Liver (tissue), 9 donors: Measurements from ENCODE around the gene PSME2. TPM values are rescaled to one million over a fixed set of nuclear protein-coding genes. Genes with fewer than 3 reads are reported as not detected.

Experiments
- DNase-seq: peaks from one replicate; pipeline ENCODE4 v3.0.0-alpha.2; 2017; ENCODE audit warnings: low spot score
- H3K27ac ChIP-seq, 2 donors: one replicate each; pipeline ENCODE4 v1.7.0; 2013; ENCODE audit warnings: inconsistent platforms in 2 of 2, low read length in 2 of 2, control low read depth in 1 of 2, low read depth in 1 of 2, mild to moderate bottlenecking in 1 of 2
- H3K27me3 ChIP-seq, 4 donors: one replicate each; pipeline versions ENCODE4 v1.6.1 to v1.7.0; 2013; ENCODE audit warnings: low read length in 3 of 4, inconsistent platforms in 1 of 4, mild to moderate bottlenecking in 1 of 4, moderate library complexity in 1 of 4; ENCODE audit not compliant: control insufficient read depth in 4 of 4, insufficient read depth in 4 of 4
- H3K36me3 ChIP-seq, 4 donors: one replicate each; pipeline versions ENCODE4 v1.6.1 to v1.7.0; 2013; ENCODE audit warnings: low read length in 3 of 4, mild to moderate bottlenecking in 3 of 4, low read depth in 1 of 4, moderate library complexity in 1 of 4; ENCODE audit not compliant: control insufficient read depth in 4 of 4, insufficient read depth in 3 of 4
- H3K4me1 ChIP-seq, 4 donors: one replicate each; pipeline versions ENCODE4 v1.6.1 to v1.7.0; 2013; ENCODE audit warnings: low read length in 3 of 4, mild to moderate bottlenecking in 3 of 4, moderate library complexity in 1 of 4; ENCODE audit not compliant: control insufficient read depth in 4 of 4, insufficient read depth in 4 of 4
- H3K4me3 ChIP-seq, 3 donors: one replicate each; pipeline versions ENCODE4 v1.6.1 to v1.7.0; 2013; ENCODE audit warnings: low read length in 3 of 3, control low read depth in 1 of 3, low read depth in 1 of 3, mild to moderate bottlenecking in 1 of 3
- H3K9ac ChIP-seq, 2 donors: one replicate each; pipeline ENCODE4 v1.7.0; 2013; ENCODE audit warnings: low read length in 2 of 2, mild to moderate bottlenecking in 2 of 2, moderate library complexity in 2 of 2, control low read depth in 1 of 2, low read depth in 1 of 2
- H3K9me3 ChIP-seq, 4 donors: one replicate each; pipeline versions ENCODE4 v1.6.1 to v1.7.0; 2013; ENCODE audit warnings: low read length in 3 of 4; ENCODE audit not compliant: control insufficient read depth in 4 of 4
- EGR1 ChIP-seq, 2 donors: IDR thresholded peaks; 2 replicates each; pipeline ENCODE4 v1.6.1; 2016 to 2018; ENCODE audit warnings: antibody characterized with exemption in 2 of 2, low read depth in 2 of 2
- GABPA ChIP-seq, 2 donors: IDR thresholded peaks in 1 of 2; conservative IDR thresholded peaks in 1 of 2; 2 replicates each; pipeline ENCODE4 v1.6.1; 2016; ENCODE audit warnings: antibody characterized with exemption in 2 of 2, mild to moderate bottlenecking in 1 of 2, moderate library complexity in 1 of 2
- HNF4A ChIP-seq, 2 donors: conservative IDR thresholded peaks; 2 replicates each; pipeline ENCODE4 v1.6.1; 2016; ENCODE audit warnings: antibody characterized with exemption in 2 of 2, mild to moderate bottlenecking in 2 of 2
- HNF4G ChIP-seq: IDR thresholded peaks from 2 replicates; pipeline ENCODE4 v1.6.1; 2016; ENCODE audit warnings: antibody characterized with exemption
- JUND ChIP-seq, 2 donors: IDR thresholded peaks; 2 replicates each; pipeline ENCODE4 v1.6.1; 2016; ENCODE audit warnings: antibody characterized with exemption in 2 of 2
- NR2F2 ChIP-seq: IDR thresholded peaks from 2 replicates; pipeline ENCODE4 v1.6.1; 2016; ENCODE audit warnings: antibody characterized with exemption
- RXRA ChIP-seq, 2 donors: IDR thresholded peaks; 2 replicates each; pipeline ENCODE4 v1.6.1; 2017 to 2018; ENCODE audit warnings: antibody characterized with exemption in 2 of 2, mild to moderate bottlenecking in 1 of 2
- SP1 ChIP-seq: IDR thresholded peaks from 2 replicates; pipeline ENCODE4 v1.6.1; 2018; ENCODE audit warnings: antibody characterized with exemption, mild to moderate bottlenecking
- TAF1 ChIP-seq: conservative IDR thresholded peaks from 2 replicates; pipeline ENCODE4 v1.6.1; 2016; ENCODE audit warnings: antibody characterized with exemption, mild to moderate bottlenecking
- YY1 ChIP-seq: IDR thresholded peaks from 2 replicates; pipeline ENCODE4 v1.6.1; 2016; ENCODE audit warnings: antibody characterized with exemption, mild to moderate bottlenecking
- WGBS: extraction: QIAGEN DNeasy Blood & Tissue Kit; methylation state at CpG from one replicate; pipeline ENCODE4 v1.1.7; 2013; 5-methylcytosine and 5-hydroxymethylcytosine counted together
- polyA plus RNA-seq, 2 donors: library from polyadenylated mRNA; stranded (reverse) in 1 of 2; unstranded in 1 of 2; fragments of 200-250 nt in 1 of 2; fragments of >200 nt in 1 of 2; fragmentation: Nextera tagmentation in 1 of 2; extraction: Ambion mirVana in 1 of 2; gene quantifications; one replicate each; pipeline versions ENCODE4 v1.2.1 to v1.2.3, GENCODE V29; 2013 to 2015
- total RNA-seq, 2 donors: library from RNA; depleted of rRNA; stranded (reverse); fragments of >200 nt; gene quantifications; one replicate each; pipeline ENCODE4 v1.2.3, GENCODE V29; 2014
- TF ChIP-seq, protein P1 (sequence below): fragments of 150-350 bp; IDR thresholded peaks from 2 replicates; pipeline ENCODE4 v1.5.1; 2017; ENCODE audit warnings: improper control_type of control experiment, low read depth, low read length; ENCODE audit not compliant: missing input control
- TF ChIP-seq, protein P2 (sequence below): IDR thresholded peaks from 2 replicates; pipeline ENCODE4 v1.6.1; 2016; ENCODE audit warnings: antibody characterized with exemption
- TF ChIP-seq, protein P3 (sequence below): IDR thresholded peaks from 2 replicates; pipeline ENCODE4 v1.6.1; 2016; ENCODE audit warnings: antibody characterized with exemption, mild to moderate bottlenecking
- TF ChIP-seq, protein P4 (sequence below): IDR thresholded peaks from 2 replicates; pipeline ENCODE4 v1.6.1; 2016; ENCODE audit warnings: antibody characterized with exemption
- TF ChIP-seq, protein P5 (sequence below): IDR thresholded peaks from 2 replicates; pipeline ENCODE4 v1.6.1; 2016; ENCODE audit warnings: antibody characterized with exemption
- donor health status: healthy.
- donor health status: healthy.
- donor health status: healthy.
- donor health status: healthy.
- donor health status: healthy.

PSME2 gene
- total and polyA plus RNA-seq, 4 donors, result 56.9 to 247 (median 92.7) TPM

DNA sequence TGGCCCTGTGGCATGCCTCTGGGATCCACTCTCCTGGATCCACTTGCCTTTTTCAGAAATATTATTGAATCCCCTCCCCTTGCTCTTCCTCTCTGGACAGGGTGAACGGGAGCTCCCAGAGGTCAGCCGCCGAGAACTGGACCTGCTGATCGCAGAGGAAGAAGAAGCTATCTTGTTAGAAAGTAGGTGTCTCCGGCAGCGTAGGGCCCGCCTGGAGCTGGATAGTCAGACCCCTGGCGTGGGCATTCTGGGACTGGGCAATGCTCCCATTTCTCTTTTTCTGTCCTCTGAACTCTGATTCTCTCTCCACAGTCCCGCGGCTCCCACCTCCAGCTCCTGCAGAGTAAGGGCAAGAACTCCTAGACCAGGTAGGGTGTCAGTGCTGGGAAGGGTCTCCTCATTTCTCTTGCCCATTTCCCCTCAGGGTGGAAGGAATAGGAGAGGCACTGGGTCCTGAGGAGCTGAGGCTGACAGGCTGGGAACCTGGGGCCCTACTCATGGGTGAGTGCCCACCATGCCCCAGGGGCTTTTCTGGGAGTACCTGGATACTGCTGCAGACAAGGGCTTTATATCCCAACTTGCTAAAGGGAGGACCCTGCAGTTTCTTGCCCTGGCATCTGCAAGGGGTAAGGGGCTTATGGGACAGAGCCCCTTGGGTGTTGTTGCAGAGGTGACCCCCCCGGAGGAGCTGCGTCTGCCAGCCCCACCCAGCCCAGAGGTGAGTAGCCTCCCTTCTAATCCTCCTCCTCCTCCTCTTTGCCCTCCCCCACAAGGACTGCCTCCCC lies 30.8 kb upstream of the PSME2 start:
- Histone ChIP-seq H3K9me3 (no peaks in the 10 kb centered on the region), H3K36me3 (peaks cover 11 to 63% (median 23%) of the 10 kb centered on the region in 4 donors), H3K4me3 (no peak overlapping the region), H3K27me3 (no peaks in the 10 kb centered on the region), H3K9ac (no peak overlapping the region), H3K27ac (no peak overlapping the region), H3K4me1 (peaks cover 0 to 22% (median 14%) of the 10 kb centered on the region in 4 donors)
- DNase-seq, result no peak
- 94% methylated on average over 12 of the region's 12 CpGs for WGBS
- TF ChIP-seq YY1 (no peak), JUND (IDR thresholded peaks at IDR 0.05) (no peak), TAF1 (no peak), HNF4A (conservative IDR thresholded peaks at IDR 0.05) (no peak), EGR1 (IDR thresholded peaks at IDR 0.05; ENCODE audit: low read depth in 2 of 2) (no peak), RXRA (IDR thresholded peaks at IDR 0.05) (no peak), GABPA (IDR thresholded peaks at IDR 0.05 in 1 of 2, conservative IDR thresholded peaks at IDR 0.05 in 1 of 2) (no peak), NR2F2 (no peak), HNF4G (no peak), SP1 (no peak)
- TF ChIP-seq, protein P1, sequence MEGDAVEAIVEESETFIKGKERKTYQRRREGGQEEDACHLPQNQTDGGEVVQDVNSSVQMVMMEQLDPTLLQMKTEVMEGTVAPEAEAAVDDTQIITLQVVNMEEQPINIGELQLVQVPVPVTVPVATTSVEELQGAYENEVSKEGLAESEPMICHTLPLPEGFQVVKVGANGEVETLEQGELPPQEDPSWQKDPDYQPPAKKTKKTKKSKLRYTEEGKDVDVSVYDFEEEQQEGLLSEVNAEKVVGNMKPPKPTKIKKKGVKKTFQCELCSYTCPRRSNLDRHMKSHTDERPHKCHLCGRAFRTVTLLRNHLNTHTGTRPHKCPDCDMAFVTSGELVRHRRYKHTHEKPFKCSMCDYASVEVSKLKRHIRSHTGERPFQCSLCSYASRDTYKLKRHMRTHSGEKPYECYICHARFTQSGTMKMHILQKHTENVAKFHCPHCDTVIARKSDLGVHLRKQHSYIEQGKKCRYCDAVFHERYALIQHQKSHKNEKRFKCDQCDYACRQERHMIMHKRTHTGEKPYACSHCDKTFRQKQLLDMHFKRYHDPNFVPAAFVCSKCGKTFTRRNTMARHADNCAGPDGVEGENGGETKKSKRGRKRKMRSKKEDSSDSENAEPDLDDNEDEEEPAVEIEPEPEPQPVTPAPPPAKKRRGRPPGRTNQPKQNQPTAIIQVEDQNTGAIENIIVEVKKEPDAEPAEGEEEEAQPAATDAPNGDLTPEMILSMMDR, result no peak
- TF ChIP-seq, protein P2, sequence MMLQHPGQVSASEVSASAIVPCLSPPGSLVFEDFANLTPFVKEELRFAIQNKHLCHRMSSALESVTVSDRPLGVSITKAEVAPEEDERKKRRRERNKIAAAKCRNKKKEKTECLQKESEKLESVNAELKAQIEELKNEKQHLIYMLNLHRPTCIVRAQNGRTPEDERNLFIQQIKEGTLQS, result no peak
- TF ChIP-seq, protein P3, sequence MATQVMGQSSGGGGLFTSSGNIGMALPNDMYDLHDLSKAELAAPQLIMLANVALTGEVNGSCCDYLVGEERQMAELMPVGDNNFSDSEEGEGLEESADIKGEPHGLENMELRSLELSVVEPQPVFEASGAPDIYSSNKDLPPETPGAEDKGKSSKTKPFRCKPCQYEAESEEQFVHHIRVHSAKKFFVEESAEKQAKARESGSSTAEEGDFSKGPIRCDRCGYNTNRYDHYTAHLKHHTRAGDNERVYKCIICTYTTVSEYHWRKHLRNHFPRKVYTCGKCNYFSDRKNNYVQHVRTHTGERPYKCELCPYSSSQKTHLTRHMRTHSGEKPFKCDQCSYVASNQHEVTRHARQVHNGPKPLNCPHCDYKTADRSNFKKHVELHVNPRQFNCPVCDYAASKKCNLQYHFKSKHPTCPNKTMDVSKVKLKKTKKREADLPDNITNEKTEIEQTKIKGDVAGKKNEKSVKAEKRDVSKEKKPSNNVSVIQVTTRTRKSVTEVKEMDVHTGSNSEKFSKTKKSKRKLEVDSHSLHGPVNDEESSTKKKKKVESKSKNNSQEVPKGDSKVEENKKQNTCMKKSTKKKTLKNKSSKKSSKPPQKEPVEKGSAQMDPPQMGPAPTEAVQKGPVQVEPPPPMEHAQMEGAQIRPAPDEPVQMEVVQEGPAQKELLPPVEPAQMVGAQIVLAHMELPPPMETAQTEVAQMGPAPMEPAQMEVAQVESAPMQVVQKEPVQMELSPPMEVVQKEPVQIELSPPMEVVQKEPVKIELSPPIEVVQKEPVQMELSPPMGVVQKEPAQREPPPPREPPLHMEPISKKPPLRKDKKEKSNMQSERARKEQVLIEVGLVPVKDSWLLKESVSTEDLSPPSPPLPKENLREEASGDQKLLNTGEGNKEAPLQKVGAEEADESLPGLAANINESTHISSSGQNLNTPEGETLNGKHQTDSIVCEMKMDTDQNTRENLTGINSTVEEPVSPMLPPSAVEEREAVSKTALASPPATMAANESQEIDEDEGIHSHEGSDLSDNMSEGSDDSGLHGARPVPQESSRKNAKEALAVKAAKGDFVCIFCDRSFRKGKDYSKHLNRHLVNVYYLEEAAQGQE, result no peak
- TF ChIP-seq, protein P4, sequence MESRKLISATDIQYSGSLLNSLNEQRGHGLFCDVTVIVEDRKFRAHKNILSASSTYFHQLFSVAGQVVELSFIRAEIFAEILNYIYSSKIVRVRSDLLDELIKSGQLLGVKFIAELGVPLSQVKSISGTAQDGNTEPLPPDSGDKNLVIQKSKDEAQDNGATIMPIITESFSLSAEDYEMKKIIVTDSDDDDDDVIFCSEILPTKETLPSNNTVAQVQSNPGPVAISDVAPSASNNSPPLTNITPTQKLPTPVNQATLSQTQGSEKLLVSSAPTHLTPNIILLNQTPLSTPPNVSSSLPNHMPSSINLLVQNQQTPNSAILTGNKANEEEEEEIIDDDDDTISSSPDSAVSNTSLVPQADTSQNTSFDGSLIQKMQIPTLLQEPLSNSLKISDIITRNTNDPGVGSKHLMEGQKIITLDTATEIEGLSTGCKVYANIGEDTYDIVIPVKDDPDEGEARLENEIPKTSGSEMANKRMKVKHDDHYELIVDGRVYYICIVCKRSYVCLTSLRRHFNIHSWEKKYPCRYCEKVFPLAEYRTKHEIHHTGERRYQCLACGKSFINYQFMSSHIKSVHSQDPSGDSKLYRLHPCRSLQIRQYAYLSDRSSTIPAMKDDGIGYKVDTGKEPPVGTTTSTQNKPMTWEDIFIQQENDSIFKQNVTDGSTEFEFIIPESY, result no peak
- TF ChIP-seq, protein P5, sequence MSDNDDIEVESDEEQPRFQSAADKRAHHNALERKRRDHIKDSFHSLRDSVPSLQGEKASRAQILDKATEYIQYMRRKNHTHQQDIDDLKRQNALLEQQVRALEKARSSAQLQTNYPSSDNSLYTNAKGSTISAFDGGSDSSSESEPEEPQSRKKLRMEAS, result no peak
